ENCODE data around the gene DUSP2. TPM values are rescaled to one million over a fixed set of nuclear protein-coding genes. Genes with fewer than 3 reads are reported as not detected.
A peak's percentile ranks its signal among the peaks of the same experiment; 100 is the strongest.

The DUSP2 gene
- total and polyA plus RNA-seq, 10 of the 15 experiments (the other 5 are each of a cell fraction or from before 2014, with no cell fraction given), result 9.7 to 212 (median 57.2) TPM

GRCh38 chr2:96123936-96124335 is 21.3 kb downstream of the DUSP2 start:
- Histone ChIP-seq H3K9ac (ENCODE audit: control insufficient read depth, insufficient read depth, low read length) (no peak overlapping the region), H3K27me3 (replicated peaks in 1 of 2; ENCODE audit: control insufficient read depth in 2 of 2, insufficient read depth in 2 of 2, low read length in 1 of 2) (peaks cover 0 to 1% of the 10 kb centered on the region in 2 experiments; a peak in 2 of 4 replicates), H2AFZ (ENCODE audit: control insufficient read depth, low read depth, low read length) (no peak overlapping the region), H3K27ac (ENCODE audit: control insufficient read depth, insufficient read depth) (no peak overlapping the region), H3K79me2 (ENCODE audit: control insufficient read depth, insufficient read depth, low read length) (no peaks in the 10 kb centered on the region), H3K4me2 (ENCODE audit: control insufficient read depth, insufficient read depth) (no peak overlapping the region), H3K4me1 (ENCODE audit: control insufficient read depth, insufficient read depth, low read length) (peaks cover 4% of the 10 kb centered on the region; the same call in 1 of the 2 replicates), H4K20me1 (ENCODE audit: control insufficient read depth, insufficient read depth) (no peaks in the 10 kb centered on the region), H3K9me3 (replicated peaks; ENCODE audit: control insufficient read depth, insufficient read depth, low read length) (no peaks in the 10 kb centered on the region), H3K36me3 (ENCODE audit: control insufficient read depth in 2 of 2, insufficient read depth in 2 of 2, low read length in 1 of 2) (no peaks in the 10 kb centered on the region), H3K4me3 (no peak overlapping the region)
- intact Hi-C loops (cut with micrococcal nuclease; ENCODE audit: unreplicated experiment) (no loop called here), in situ Hi-C loops (cut with MboI) (no loop called here)
- 68% methylated on average over 11 of the region's 11 CpGs for WGBS (ENCODE audit: insufficient coverage, insufficient replicate concordance, low lambda C conversion rate, missing lambda C conversion rate)
- POLR2A ChIA-PET, result no interaction called here
- SMC1A ChIA-PET (ENCODE audit: uncharacterized antibody, unreplicated experiment), result no interaction called here
- no TSS peak for BruUV-seq (replicated peaks)
- CTCF ChIA-PET, result interaction anchor here (1.1 to 1.5 kb wide), 3 partner anchors 10 to 51 kb away, joined by 3 to 6 read pairs (median 4); no protein-coding TSS in a partner anchor
- RAD21 ChIA-PET (ENCODE audit: unreplicated experiment), result interaction anchor here (0.9 kb wide), 1 partner anchor 51 kb away, joined by 4 read pairs; no protein-coding TSS in a partner anchor
- TF ChIP-seq TCF12 (IDR thresholded peaks at IDR 0.05; ENCODE audit: low read depth, low read length) (no peak), SP1 (IDR thresholded peaks at IDR 0.05; ENCODE audit: low read depth, low read length) (no peak), ZNF384 (IDR thresholded peaks at IDR 0.05; ENCODE audit: borderline replicate concordance, low read depth, low read length) (no peak)
- DNase-seq (ENCODE audit: low read depth, low spot score) (no peak), ATAC-seq (no peak), FAIRE-seq (no peak)

GRCh38 chr2:96123290-96123689 is 21.9 kb downstream of the DUSP2 start:
- ChIA-PET RAD21 (ENCODE audit: unreplicated experiment) (no interaction called here), SMC1A (ENCODE audit: uncharacterized antibody, unreplicated experiment) (interaction anchor here (1.1 kb wide), 1 partner anchor 51 kb away, joined by 6 read pairs; no protein-coding TSS in a partner anchor), POLR2A (no interaction called here), CTCF (interaction anchor here (1.1 to 1.5 kb wide), 3 partner anchors 10 to 51 kb away, joined by 3 to 6 read pairs (median 4); no protein-coding TSS in a partner anchor)
- Histone ChIP-seq H3K4me2 (ENCODE audit: control insufficient read depth, insufficient read depth) (no peak overlapping the region), H3K36me3 (ENCODE audit: control insufficient read depth in 2 of 2, insufficient read depth in 2 of 2, low read length in 1 of 2) (no peaks in the 10 kb centered on the region), H3K4me3 (no peak overlapping the region), H2AFZ (ENCODE audit: control insufficient read depth, low read depth, low read length) (no peak overlapping the region), H3K9ac (ENCODE audit: control insufficient read depth, insufficient read depth, low read length) (no peak overlapping the region), H4K20me1 (ENCODE audit: control insufficient read depth, insufficient read depth) (no peaks in the 10 kb centered on the region; the same call in 1 of the 2 replicates), H3K4me1 (ENCODE audit: control insufficient read depth, insufficient read depth, low read length) (peaks cover 4% of the 10 kb centered on the region; the same call in 1 of the 2 replicates), H3K27ac (ENCODE audit: control insufficient read depth, insufficient read depth) (no peak overlapping the region), H3K9me3 (replicated peaks; ENCODE audit: control insufficient read depth, insufficient read depth, low read length) (no peaks in the 10 kb centered on the region), H3K27me3 (replicated peaks in 1 of 2; ENCODE audit: control insufficient read depth in 2 of 2, insufficient read depth in 2 of 2, low read length in 1 of 2) (peaks cover 0 to 1% of the 10 kb centered on the region in 2 experiments; a peak in 2 of 4 replicates), H3K79me2 (ENCODE audit: control insufficient read depth, insufficient read depth, low read length) (no peaks in the 10 kb centered on the region)
- FAIRE-seq (no peak), DNase-seq (ENCODE audit: low read depth, low spot score) (no peak), ATAC-seq (no peak)
- 55% methylated on average over 1 of the region's 1 CpG for WGBS (ENCODE audit: insufficient coverage, insufficient replicate concordance, low lambda C conversion rate, missing lambda C conversion rate)
- in situ Hi-C loops (cut with MboI) (no loop called here), intact Hi-C loops (cut with micrococcal nuclease; ENCODE audit: unreplicated experiment) (no loop called here)
- no TSS peak for BruUV-seq (replicated peaks)
- TF ChIP-seq YBX1 (IDR thresholded peaks at IDR 0.05), result no peak
- 0 out of 2 replicates have a peak, but pooled peaks have one; percentile 7 for TF ChIP-seq POLR2A (IDR thresholded peaks at IDR 0.05; ENCODE audit: low read depth, low read length)
- TF ChIP-seq RELA (IDR thresholded peaks at IDR 0.05; ENCODE audit: borderline replicate concordance, partially characterized antibody), result no peak
- no peak for TF ChIP-seq ETV6 (conservative IDR thresholded peaks at IDR 0.05 in 1 of 2, IDR thresholded peaks at IDR 0.05 in 1 of 2; ENCODE audit: borderline replicate concordance in 1 of 2, low read depth in 1 of 2)

Measured in GM12878 (cell line).